SK-N-SH treated with all-trans-retinoic acid at 6 μM for 48 hours (cell line): ENCODE results near the gene SLC39A13.

Source experiments
- CSDC2 ChIP-seq: fragments of 250-450 bp; sonication (Bioruptor Pico); IDR thresholded peaks from 2 replicates; pipeline ENCODE4 v1.5.0; 2020; ENCODE audit warnings: mild to moderate bottlenecking, moderate library complexity
- ISL1 ChIP-seq: fragments of 250-450 bp; sonication (Bioruptor Pico); IDR thresholded peaks from 2 replicates; pipeline ENCODE4 v2.1.2; 2022; ENCODE audit warnings: mild to moderate bottlenecking, moderate library complexity
- OSR1 ChIP-seq: fragments of 250-450 bp; sonication (Bioruptor Pico); IDR thresholded peaks from 2 replicates; pipeline ENCODE4 v1.8.0; 2022; ENCODE audit warnings: moderate library complexity, mild to moderate bottlenecking, inconsistent platforms
- RARB ChIP-seq: fragments of 250-450 bp; sonication (Bioruptor Pico); IDR thresholded peaks from 2 replicates; pipeline ENCODE4 v1.8.0; 2021; ENCODE audit warnings: mild to moderate bottlenecking, moderate library complexity
- ZFP30 ChIP-seq: fragments of 450-650 bp; formaldehyde crosslinking; IDR thresholded peaks from 2 replicates; pipeline ENCODE4 v1.5.0; 2022; ENCODE audit warnings: mild to moderate bottlenecking, moderate library complexity
- ZNF565 ChIP-seq: fragments of 450-650 bp; formaldehyde crosslinking; conservative IDR thresholded peaks from 2 replicates; pipeline ENCODE4 v1.5.0; 2020; ENCODE audit warnings: low read depth, mild to moderate bottlenecking, moderate library complexity
- ZNF70 ChIP-seq: fragments of 450-650 bp; formaldehyde crosslinking; IDR thresholded peaks from 2 replicates; pipeline ENCODE4 v1.5.0; 2020; ENCODE audit warnings: mild to moderate bottlenecking, moderate library complexity
- ZNF8 ChIP-seq: fragments of 450-650 bp; formaldehyde crosslinking; IDR thresholded peaks from 2 replicates; pipeline ENCODE4 v1.5.0; 2020; ENCODE audit warnings: mild to moderate bottlenecking, moderate library complexity
- TF ChIP-seq, protein P1 (sequence below): fragments of 250-450 bp; sonication (Bioruptor Pico); IDR thresholded peaks from 2 replicates; pipeline ENCODE4 v1.5.1; 2021; ENCODE audit warnings: mild to moderate bottlenecking, moderate library complexity
- TF ChIP-seq, protein P2 (sequence below): fragments of 250-450 bp; sonication (Bioruptor Pico); IDR thresholded peaks from 2 replicates; pipeline ENCODE4 v1.5.1; 2020; ENCODE audit warnings: low read depth, mild to moderate bottlenecking, moderate library complexity
- TF ChIP-seq, protein P3 (sequence below): fragments of 250-450 bp; sonication (Bioruptor Pico); IDR thresholded peaks from 2 replicates; pipeline ENCODE4 v1.8.0; 2020; ENCODE audit warnings: mild to moderate bottlenecking, moderate library complexity, borderline replicate concordance
- TF ChIP-seq, protein P4 (sequence below): fragments of 250-450 bp; sonication (Bioruptor Pico); IDR thresholded peaks from 2 replicates; pipeline ENCODE4 v1.8.0; 2021; ENCODE audit warnings: low read depth, mild to moderate bottlenecking, moderate library complexity, borderline replicate concordance

DNA sequence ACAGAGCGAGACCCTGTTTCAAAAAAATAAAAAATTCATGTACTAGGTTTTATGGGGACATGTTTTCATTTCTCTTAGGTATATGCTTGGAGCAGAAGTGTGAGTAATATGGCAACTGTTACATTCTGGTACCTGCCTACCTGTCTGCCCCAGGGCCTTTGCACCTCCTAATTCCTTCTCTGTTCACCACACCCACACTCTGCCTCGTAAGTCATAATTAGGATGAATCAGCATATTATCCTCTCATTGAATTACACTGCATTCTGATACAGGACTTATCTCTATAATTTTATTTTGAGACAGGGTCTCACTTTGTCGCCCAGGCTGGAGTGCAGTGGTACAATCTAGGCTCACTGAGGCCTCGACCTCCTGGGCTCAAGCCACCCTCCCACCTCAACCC, 43.6 kb downstream of the SLC39A13 start:
- TF ChIP-seq CSDC2, result no peak
- no peak for TF ChIP-seq ZFP30 (CRISPR knock-in tag)
- TF ChIP-seq ZNF8, result no peak
- TF ChIP-seq ZNF70 (CRISPR knock-in tag), result no peak
- no peak for TF ChIP-seq ZNF565 (CRISPR knock-in tag)
- TF ChIP-seq, protein P1, sequence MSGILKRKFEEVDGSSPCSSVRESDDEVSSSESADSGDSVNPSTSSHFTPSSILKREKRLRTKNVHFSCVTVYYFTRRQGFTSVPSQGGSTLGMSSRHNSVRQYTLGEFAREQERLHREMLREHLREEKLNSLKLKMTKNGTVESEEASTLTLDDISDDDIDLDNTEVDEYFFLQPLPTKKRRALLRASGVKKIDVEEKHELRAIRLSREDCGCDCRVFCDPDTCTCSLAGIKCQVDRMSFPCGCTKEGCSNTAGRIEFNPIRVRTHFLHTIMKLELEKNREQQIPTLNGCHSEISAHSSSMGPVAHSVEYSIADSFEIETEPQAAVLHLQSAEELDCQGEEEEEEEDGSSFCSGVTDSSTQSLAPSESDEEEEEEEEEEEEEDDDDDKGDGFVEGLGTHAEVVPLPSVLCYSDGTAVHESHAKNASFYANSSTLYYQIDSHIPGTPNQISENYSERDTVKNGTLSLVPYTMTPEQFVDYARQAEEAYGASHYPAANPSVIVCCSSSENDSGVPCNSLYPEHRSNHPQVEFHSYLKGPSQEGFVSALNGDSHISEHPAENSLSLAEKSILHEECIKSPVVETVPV (CRISPR knock-in tag), result no peak
- no peak for TF ChIP-seq ISL1
- TF ChIP-seq OSR1 (CRISPR knock-in tag), result no peak
- TF ChIP-seq, protein P2, sequence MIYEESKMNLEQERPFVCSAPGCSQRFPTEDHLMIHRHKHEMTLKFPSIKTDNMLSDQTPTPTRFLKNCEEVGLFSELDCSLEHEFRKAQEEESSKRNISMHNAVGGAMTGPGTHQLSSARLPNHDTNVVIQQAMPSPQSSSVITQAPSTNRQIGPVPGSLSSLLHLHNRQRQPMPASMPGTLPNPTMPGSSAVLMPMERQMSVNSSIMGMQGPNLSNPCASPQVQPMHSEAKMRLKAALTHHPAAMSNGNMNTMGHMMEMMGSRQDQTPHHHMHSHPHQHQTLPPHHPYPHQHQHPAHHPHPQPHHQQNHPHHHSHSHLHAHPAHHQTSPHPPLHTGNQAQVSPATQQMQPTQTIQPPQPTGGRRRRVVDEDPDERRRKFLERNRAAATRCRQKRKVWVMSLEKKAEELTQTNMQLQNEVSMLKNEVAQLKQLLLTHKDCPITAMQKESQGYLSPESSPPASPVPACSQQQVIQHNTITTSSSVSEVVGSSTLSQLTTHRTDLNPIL, result no peak
- TF ChIP-seq, protein P3, sequence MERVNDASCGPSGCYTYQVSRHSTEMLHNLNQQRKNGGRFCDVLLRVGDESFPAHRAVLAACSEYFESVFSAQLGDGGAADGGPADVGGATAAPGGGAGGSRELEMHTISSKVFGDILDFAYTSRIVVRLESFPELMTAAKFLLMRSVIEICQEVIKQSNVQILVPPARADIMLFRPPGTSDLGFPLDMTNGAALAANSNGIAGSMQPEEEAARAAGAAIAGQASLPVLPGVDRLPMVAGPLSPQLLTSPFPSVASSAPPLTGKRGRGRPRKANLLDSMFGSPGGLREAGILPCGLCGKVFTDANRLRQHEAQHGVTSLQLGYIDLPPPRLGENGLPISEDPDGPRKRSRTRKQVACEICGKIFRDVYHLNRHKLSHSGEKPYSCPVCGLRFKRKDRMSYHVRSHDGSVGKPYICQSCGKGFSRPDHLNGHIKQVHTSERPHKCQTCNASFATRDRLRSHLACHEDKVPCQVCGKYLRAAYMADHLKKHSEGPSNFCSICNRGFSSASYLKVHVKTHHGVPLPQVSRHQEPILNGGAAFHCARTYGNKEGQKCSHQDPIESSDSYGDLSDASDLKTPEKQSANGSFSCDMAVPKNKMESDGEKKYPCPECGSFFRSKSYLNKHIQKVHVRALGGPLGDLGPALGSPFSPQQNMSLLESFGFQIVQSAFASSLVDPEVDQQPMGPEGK, result no peak
- TF ChIP-seq RARB (CRISPR knock-in tag), result no peak
- TF ChIP-seq, protein P4, sequence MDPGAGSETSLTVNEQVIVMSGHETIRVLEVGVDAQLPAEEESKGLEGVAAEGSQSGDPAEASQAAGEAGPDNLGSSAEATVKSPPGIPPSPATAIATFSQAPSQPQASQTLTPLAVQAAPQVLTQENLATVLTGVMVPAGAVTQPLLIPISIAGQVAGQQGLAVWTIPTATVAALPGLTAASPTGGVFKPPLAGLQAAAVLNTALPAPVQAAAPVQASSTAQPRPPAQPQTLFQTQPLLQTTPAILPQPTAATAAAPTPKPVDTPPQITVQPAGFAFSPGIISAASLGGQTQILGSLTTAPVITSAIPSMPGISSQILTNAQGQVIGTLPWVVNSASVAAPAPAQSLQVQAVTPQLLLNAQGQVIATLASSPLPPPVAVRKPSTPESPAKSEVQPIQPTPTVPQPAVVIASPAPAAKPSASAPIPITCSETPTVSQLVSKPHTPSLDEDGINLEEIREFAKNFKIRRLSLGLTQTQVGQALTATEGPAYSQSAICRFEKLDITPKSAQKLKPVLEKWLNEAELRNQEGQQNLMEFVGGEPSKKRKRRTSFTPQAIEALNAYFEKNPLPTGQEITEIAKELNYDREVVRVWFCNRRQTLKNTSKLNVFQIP, result no peak
